ENCODE measurements around the gene LTF. TPM values are rescaled to one million over a fixed set of nuclear protein-coding genes. Genes with fewer than 3 reads are reported as not detected.

Gene LTF
- total RNA-seq, 4 donors from 2014 or later, result 0.14 to 3.3 TPM; not detected in 2

DNA sequence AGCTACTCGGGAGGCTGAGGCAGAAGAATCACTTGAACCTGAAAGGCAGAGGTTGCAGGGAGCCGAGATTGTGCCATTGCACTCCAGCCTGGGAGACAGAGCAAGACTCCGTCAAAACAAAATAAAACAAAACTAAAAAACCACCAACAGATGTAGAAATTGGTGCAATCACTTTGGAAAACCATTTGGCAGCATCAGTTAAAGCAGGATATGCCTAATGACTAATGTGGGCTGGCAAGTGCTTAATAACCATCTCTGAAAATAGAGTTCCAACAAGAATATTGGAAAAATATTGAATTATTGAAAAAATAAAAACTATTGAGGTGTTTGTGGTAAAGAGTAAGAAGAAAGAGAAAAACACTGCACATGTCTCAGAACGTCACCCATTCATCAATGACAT is 16.9 kb upstream of the LTF start:
- Histone ChIP-seq H3K27ac (no peak overlapping the region), H3K27me3 (no peaks in the 10 kb centered on the region), H3K4me1 (peaks cover 0 to 7% (median 0%) of the 10 kb centered on the region in 4 donors), H3K4me3 (no peak overlapping the region), H3K36me3 (no peaks in the 10 kb centered on the region), H3K9me3 (no peaks in the 10 kb centered on the region)
- DNase-seq, result no peak
- in situ Hi-C loops (cut with MboI; ENCODE audit: low pct_ligation_motif_present in 1 of 4, low pct_unique_long_range_greater_than_20kb in 1 of 4, low sequenced_read_pairs in 3 of 4) (loop anchor here in 3 of 4 donors (10.0 kb wide), 2 partner anchors 153 to 163 kb away; no protein-coding TSS in a partner anchor), intact Hi-C loops (cut with DNase I; ENCODE audit: low total_unique reads) (no loop called here)
- WGBS, 2 donors (ENCODE audit: low coverage in 1 of 2), result 80 to 93% methylated on average over 4 of the region's 4 CpGs
- TF ChIP-seq, protein P1, sequence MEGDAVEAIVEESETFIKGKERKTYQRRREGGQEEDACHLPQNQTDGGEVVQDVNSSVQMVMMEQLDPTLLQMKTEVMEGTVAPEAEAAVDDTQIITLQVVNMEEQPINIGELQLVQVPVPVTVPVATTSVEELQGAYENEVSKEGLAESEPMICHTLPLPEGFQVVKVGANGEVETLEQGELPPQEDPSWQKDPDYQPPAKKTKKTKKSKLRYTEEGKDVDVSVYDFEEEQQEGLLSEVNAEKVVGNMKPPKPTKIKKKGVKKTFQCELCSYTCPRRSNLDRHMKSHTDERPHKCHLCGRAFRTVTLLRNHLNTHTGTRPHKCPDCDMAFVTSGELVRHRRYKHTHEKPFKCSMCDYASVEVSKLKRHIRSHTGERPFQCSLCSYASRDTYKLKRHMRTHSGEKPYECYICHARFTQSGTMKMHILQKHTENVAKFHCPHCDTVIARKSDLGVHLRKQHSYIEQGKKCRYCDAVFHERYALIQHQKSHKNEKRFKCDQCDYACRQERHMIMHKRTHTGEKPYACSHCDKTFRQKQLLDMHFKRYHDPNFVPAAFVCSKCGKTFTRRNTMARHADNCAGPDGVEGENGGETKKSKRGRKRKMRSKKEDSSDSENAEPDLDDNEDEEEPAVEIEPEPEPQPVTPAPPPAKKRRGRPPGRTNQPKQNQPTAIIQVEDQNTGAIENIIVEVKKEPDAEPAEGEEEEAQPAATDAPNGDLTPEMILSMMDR (IDR thresholded peaks at IDR 0.05), result no peak
- TF ChIP-seq POLR2AphosphoS5 (IDR thresholded peaks at IDR 0.05) (no peak), POLR2A (IDR thresholded peaks at IDR 0.05) (no peak), EP300 (IDR thresholded peaks at IDR 0.05; ENCODE audit: low read depth) (no peak)

DNA sequence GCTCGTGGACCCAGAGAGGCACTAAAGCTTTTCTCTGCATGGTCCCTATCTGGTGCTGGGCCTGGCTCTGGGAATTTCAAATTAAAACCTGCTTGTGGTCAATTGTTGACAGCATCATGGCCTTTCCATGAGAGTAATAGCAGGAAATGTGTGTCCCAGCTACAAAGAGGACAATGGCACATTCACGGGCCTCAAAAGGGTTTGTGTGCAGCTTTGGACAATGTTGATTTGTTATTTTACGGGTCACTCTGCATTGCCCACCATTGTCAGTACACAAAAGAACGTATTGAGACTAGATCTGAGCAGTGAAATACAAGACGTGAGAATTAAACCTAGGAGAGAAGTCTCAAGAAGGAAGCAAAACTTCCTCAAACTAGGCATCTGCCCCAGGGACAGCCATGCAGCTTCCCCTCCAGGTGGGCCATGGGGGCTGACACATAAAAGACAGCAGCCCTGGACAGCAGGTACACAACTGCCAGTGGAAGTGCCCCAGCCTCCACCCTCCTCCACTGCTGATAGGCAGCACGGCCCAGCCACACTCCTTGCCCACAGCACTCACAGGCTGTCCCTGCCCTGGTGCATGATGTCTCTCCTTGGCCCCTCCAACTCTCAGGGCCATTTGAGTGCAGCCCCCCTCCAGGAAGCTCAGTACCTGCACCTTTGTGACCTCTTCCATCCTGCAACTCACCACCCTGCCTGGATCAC is 15.9 kb upstream of the LTF start:
- no peak for DNase-seq
- Histone ChIP-seq H3K27me3 (no peaks in the 10 kb centered on the region), H3K27ac (no peak overlapping the region), H3K4me1 (peaks cover 0 to 7% (median 0%) of the 10 kb centered on the region in 4 donors), H3K36me3 (no peaks in the 10 kb centered on the region), H3K4me3 (no peak overlapping the region), H3K9me3 (no peaks in the 10 kb centered on the region)
- in situ Hi-C loops (cut with MboI; ENCODE audit: low pct_ligation_motif_present in 1 of 4, low pct_unique_long_range_greater_than_20kb in 1 of 4, low sequenced_read_pairs in 3 of 4), result loop anchor here in 3 of 4 donors (10.0 kb wide), 2 partner anchors 154 to 164 kb away; no protein-coding TSS in a partner anchor
- TF ChIP-seq POLR2A (IDR thresholded peaks at IDR 0.05) (no peak), POLR2AphosphoS5 (IDR thresholded peaks at IDR 0.05) (no peak), EP300 (IDR thresholded peaks at IDR 0.05; ENCODE audit: low read depth) (no peak)
- TF ChIP-seq, protein P1 (IDR thresholded peaks at IDR 0.05), result no peak
- intact Hi-C loops (cut with DNase I; ENCODE audit: low total_unique reads), result no loop called here
- WGBS, 2 donors (ENCODE audit: low coverage in 1 of 2), result 89% methylated on average over 6 of the region's 6 CpGs; no CpG with 5 or more reads in 1 of the 2 donors

DNA sequence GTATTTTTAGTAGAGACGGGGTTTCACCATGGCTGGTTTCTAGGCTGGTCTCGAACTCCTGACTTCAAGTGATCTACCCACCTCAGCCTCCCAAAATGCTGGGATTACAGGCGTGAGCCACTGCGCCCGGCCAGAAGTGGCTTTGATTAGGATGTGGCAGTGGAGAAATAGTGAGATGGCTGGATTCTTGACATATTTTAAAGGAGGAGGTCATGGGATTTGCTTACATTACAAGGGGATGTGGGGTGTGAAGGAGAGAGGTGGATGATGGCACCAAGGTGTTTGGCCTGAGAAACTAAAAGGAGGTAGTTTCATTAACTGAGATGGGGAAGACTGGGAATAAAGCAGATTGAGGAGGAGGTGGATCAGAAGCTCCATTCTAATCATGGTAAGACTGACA is 15.0 kb upstream of the LTF start:
- H3K4me3 ChIP-seq, result no peak overlapping the region
- in situ Hi-C loops (cut with MboI; ENCODE audit: low pct_ligation_motif_present in 1 of 4, low pct_unique_long_range_greater_than_20kb in 1 of 4, low sequenced_read_pairs in 3 of 4), result loop anchor here in 3 of 4 donors (10.0 kb wide), 2 partner anchors 155 to 165 kb away; no protein-coding TSS in a partner anchor
- no peak overlapping the region for H3K27ac ChIP-seq
- no peak for DNase-seq
- intact Hi-C loops (cut with DNase I; ENCODE audit: low total_unique reads), result no loop called here
- H3K4me1 ChIP-seq, result no peaks in the 10 kb centered on the region
- H3K9me3 ChIP-seq, result no peaks in the 10 kb centered on the region
- no peaks in the 10 kb centered on the region for H3K27me3 ChIP-seq
- TF ChIP-seq, protein P1 (IDR thresholded peaks at IDR 0.05), result no peak
- no peak for TF ChIP-seq POLR2AphosphoS5 (IDR thresholded peaks at IDR 0.05)
- 60 to 88% methylated on average over 3 to 5 of the region's 5 CpGs for WGBS, 2 donors (ENCODE audit: low coverage in 1 of 2)
- no peaks in the 10 kb centered on the region for H3K36me3 ChIP-seq

DNA sequence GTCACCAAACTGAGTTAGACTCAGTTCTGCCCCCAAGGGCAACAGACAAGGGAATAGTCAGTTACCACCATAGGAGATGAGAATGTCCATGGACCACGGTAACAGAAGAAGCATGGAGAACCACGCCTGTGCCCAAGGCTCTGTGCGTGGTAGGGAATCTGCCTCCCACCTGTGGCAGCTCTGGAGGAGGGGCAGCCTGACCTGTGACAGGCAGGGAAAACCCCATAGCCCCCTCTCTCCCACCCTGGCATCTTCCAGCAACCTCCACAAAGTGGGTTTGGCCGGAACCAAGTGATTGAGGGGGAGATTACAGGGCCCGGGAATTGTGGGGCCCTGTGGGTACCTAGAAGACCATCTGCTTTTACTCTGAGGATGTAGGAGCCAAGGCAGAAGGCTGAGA is 14.3 kb upstream of the LTF start:
- Histone ChIP-seq H3K4me1 (no peaks in the 10 kb centered on the region), H3K9me3 (no peaks in the 10 kb centered on the region), H3K27ac (no peak overlapping the region), H3K4me3 (no peak overlapping the region), H3K27me3 (no peaks in the 10 kb centered on the region), H3K36me3 (no peaks in the 10 kb centered on the region)
- in situ Hi-C loops (cut with MboI; ENCODE audit: low pct_ligation_motif_present in 1 of 4, low pct_unique_long_range_greater_than_20kb in 1 of 4, low sequenced_read_pairs in 3 of 4), result no loop called here
- TF ChIP-seq, protein P1 (IDR thresholded peaks at IDR 0.05), result no peak
- TF ChIP-seq EP300 (IDR thresholded peaks at IDR 0.05; ENCODE audit: low read depth) (no peak), POLR2AphosphoS5 (IDR thresholded peaks at IDR 0.05) (no peak), POLR2A (IDR thresholded peaks at IDR 0.05) (no peak)
- no peak for DNase-seq
- intact Hi-C loops (cut with DNase I; ENCODE audit: low total_unique reads), result no loop called here
- 89% methylated on average over 5 of the region's 5 CpGs; no CpG with 5 or more reads in 1 of the 2 donors for WGBS, 2 donors (ENCODE audit: low coverage in 1 of 2)
